OCI-LY7 (cell line): ENCODE results near the gene ILDR2. TPM values are rescaled to one million over a fixed set of nuclear protein-coding genes. Genes with fewer than 3 reads are reported as not detected.

Experiments used
- BruUV-seq: library from RNA; stranded (reverse); fragments of 400-500 nt; replicated peaks from 2 replicates; lab custom pipeline; 2021; lab: Mats Ljungman, UMichigan
- CTCF ChIA-PET: fragments of 300-600 bp; sonication (Branson Sonifier 250); formaldehyde crosslinking; loops from one replicate; lab custom pipeline; 2022; ENCODE audit warnings: antibody characterized with exemption; ENCODE audit not compliant: unreplicated experiment; lab: Charles Lee
- POLR2A ChIA-PET: fragments of 300-600 bp; sonication (Branson Sonifier 250); formaldehyde crosslinking; loops from one replicate; lab custom pipeline; 2022; ENCODE audit warnings: antibody characterized with exemption; lab: Charles Lee
- DNase-seq: peaks from one replicate; pipeline ENCODE4 v3.0.0-alpha.2; 2015; ENCODE audit warnings: low spot score
- H2AFZ ChIP-seq: fragments of 200-600 bp; sonication (generic), shearing (Covaris generic); 2 replicates; pipeline ENCODE4 v1.6.1; 2014; ENCODE audit warnings: mild to moderate bottlenecking, antibody characterized with exemption, low read length, moderate library complexity
- H3K27ac ChIP-seq: fragments of 200-600 bp; sonication (generic); 2 replicates; pipeline ENCODE4 v1.5.1; 2014; ENCODE audit warnings: mixed run types, low read depth, mild to moderate bottlenecking, moderate library complexity, low read length, inconsistent platforms; ENCODE audit not compliant: poor library complexity, severe bottlenecking
- H3K36me3 ChIP-seq: fragments of 200-600 bp; sonication (generic); 2 replicates; pipeline ENCODE4 v1.6.1; 2014; ENCODE audit warnings: mild to moderate bottlenecking, antibody characterized with exemption, low read length, moderate library complexity, mixed read lengths; ENCODE audit not compliant: insufficient read depth
- H3K4me1 ChIP-seq: fragments of 200-600 bp; sonication (generic); 2 replicates; pipeline ENCODE4 v1.5.1; 2014; ENCODE audit warnings: mild to moderate bottlenecking, low read length; ENCODE audit not compliant: insufficient read depth, poor library complexity, severe bottlenecking
- H3K4me2 ChIP-seq: fragments of 200-600 bp; sonication (generic); 2 replicates; pipeline ENCODE4 v1.6.1; 2014; ENCODE audit warnings: mild to moderate bottlenecking, low read length
- H3K4me3 ChIP-seq: fragments of 200-600 bp; sonication (generic); 2 replicates; pipeline ENCODE4 v1.5.1; 2014; ENCODE audit warnings: mild to moderate bottlenecking, low read depth, low read length; ENCODE audit not compliant: poor library complexity, severe bottlenecking
- H3K79me2 ChIP-seq: fragments of 200-600 bp; sonication (generic); 2 replicates; pipeline ENCODE4 v1.6.1; 2016; ENCODE audit warnings: low read depth, mild to moderate bottlenecking, low read length, moderate library complexity, mixed read lengths; ENCODE audit not compliant: insufficient read depth
- H3K9me2 ChIP-seq: fragments of 200-600 bp; sonication (generic); 2 replicates; pipeline ENCODE4 v1.6.1; 2016; ENCODE audit warnings: mild to moderate bottlenecking, low read length, mixed read lengths; ENCODE audit not compliant: insufficient read depth
- H3K9me3 ChIP-seq: fragments of 200-600 bp; sonication (generic); 2 replicates; pipeline ENCODE4 v1.6.1; 2014; ENCODE audit warnings: mild to moderate bottlenecking, mixed run types, low read length, mixed read lengths
- H4K20me1 ChIP-seq: fragments of 200-600 bp; sonication (generic); 2 replicates; pipeline ENCODE4 v1.6.1; 2014; ENCODE audit warnings: mild to moderate bottlenecking, antibody characterized with exemption, low read length, moderate library complexity, mixed read lengths; ENCODE audit not compliant: insufficient read depth
- EZH2phosphoT487 ChIP-seq: fragments of 200-600 bp; sonication (generic); IDR thresholded peaks from 2 replicates; pipeline ENCODE4 v1.6.1; 2018; ENCODE audit warnings: low read depth, borderline replicate concordance, mild to moderate bottlenecking, mixed run types, antibody characterized with exemption, low read length, moderate library complexity, mixed read lengths
- intact Hi-C: fragments of 100-400 bp; cut with micrococcal nuclease; formaldehyde crosslinking; loops from one replicate; pipeline ENCODE4 v1.10.0; 2022; ENCODE audit not compliant: unreplicated experiment
- total RNA-seq, 2 experiments: library from RNA; depleted of rRNA in 1 of 2; stranded (reverse); fragments of >200 nt in 1 of 2; shearing (Covaris generic) in 1 of 2; gene quantifications; 2 replicates each; pipeline ENCODE4 v1.2.3, GENCODE V29; 2014 to 2022
- TF ChIP-seq, protein P1 (sequence below): fragments of 200-600 bp; sonication (generic); conservative IDR thresholded peaks from 2 replicates; pipeline ENCODE4 v1.5.1; 2014; ENCODE audit warnings: mild to moderate bottlenecking, antibody characterized with exemption, low read length, moderate library complexity, mixed read lengths

The ILDR2 gene
- total RNA-seq, 2 experiments from 2014 or later: 3.2 to 5.3 TPM

DNA sequence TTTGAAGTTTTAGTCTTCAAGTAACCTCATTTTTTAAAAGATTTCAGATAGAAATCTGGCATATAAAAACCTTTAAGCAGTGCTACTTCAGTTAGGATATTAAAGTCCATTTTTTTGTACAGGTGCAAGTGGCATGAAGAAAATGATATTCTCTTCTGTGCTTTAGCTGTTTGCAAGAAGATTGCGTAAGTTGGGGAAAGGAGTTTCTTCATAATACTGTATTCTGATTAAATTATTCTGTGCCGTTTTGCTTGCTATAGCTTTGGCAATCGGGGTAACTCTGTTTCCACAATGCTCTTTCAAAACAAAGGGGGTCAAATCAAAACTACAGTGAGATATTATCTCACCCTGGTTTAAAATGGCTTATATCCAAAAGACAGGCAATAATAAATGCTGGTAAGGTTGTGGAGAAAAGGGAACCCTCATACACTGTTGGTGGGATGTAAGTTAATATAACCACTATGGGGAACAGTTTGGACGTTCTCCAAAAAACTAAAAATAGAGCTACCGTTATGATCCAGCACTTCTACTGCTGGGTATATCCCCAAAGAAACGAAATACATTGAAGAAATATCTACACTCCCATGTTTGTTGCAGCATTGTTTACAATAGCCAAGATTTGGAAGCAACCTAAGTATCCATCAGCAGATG, 40.9 kb upstream of the ILDR2 start:
- Histone ChIP-seq H3K4me2 (no peak overlapping the region), H4K20me1 (no peaks in the 10 kb centered on the region), H3K4me1 (no peaks in the 10 kb centered on the region), H3K9me2 (no peaks in the 10 kb centered on the region), H3K79me2 (no peaks in the 10 kb centered on the region), H3K4me3 (no peak overlapping the region), H3K36me3 (no peaks in the 10 kb centered on the region), H3K9me3 (no peaks in the 10 kb centered on the region), H3K27ac (no peak overlapping the region), H2AFZ (no peak overlapping the region)
- ChIA-PET POLR2A (no interaction called here), CTCF (no interaction called here)
- BruUV-seq: no TSS peak
- intact Hi-C loops: no loop called here
- no peak for DNase-seq
- no peak for TF ChIP-seq EZH2phosphoT487
- TF ChIP-seq, protein P1, sequence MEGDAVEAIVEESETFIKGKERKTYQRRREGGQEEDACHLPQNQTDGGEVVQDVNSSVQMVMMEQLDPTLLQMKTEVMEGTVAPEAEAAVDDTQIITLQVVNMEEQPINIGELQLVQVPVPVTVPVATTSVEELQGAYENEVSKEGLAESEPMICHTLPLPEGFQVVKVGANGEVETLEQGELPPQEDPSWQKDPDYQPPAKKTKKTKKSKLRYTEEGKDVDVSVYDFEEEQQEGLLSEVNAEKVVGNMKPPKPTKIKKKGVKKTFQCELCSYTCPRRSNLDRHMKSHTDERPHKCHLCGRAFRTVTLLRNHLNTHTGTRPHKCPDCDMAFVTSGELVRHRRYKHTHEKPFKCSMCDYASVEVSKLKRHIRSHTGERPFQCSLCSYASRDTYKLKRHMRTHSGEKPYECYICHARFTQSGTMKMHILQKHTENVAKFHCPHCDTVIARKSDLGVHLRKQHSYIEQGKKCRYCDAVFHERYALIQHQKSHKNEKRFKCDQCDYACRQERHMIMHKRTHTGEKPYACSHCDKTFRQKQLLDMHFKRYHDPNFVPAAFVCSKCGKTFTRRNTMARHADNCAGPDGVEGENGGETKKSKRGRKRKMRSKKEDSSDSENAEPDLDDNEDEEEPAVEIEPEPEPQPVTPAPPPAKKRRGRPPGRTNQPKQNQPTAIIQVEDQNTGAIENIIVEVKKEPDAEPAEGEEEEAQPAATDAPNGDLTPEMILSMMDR: no peak

DNA sequence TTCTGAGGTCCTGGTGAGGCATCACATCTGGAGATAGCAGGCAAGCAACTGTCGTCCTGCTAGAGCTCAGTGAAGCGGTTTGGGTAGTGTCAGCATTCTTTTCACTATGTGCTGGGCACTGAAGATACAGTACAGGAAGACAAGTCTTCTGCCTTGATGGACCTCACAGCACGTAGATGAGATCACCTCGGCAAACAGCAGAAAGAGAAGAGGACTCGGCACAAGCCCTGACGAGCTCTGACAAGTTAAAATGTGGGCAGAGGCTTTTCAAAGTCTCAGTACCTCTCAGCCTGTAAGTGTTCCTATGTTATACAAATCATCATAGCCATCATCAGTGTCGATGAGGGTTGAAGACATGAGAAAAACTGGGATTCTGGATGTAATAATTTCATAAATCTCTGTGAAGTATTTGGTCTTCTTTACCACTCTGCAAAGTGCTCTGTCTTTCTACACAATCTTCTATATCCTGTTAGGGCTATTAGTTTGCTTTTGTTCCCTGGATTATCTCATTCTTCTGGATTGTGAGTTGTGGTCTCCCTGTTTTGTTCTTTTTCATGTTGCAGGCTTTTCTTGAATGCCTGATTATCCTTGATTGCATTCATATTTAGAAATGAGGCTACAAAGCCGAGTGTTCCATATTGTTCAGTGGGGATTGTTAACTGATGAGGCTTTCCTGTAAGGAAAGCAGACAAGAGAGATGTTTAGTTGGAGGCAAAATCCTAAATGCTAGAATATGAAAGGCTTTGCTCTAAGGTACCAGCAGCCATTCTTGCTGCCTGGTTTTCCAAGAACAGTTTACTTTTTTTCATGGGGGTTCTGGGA, 38.0 kb upstream of the ILDR2 start:
- no peaks in the 10 kb centered on the region for H3K79me2 ChIP-seq
- no peaks in the 10 kb centered on the region for H3K9me3 ChIP-seq
- POLR2A ChIA-PET: no interaction called here
- no peaks in the 10 kb centered on the region for H3K4me1 ChIP-seq
- no peak for TF ChIP-seq EZH2phosphoT487
- TF ChIP-seq, protein P1: no peak
- H3K36me3 ChIP-seq: no peaks in the 10 kb centered on the region
- no peak overlapping the region for H2AFZ ChIP-seq
- no peak overlapping the region for H3K4me2 ChIP-seq
- H3K27ac ChIP-seq: no peak overlapping the region
- BruUV-seq: no TSS peak
- DNase-seq: no peak
- H3K9me2 ChIP-seq: no peaks in the 10 kb centered on the region
- no peaks in the 10 kb centered on the region for H4K20me1 ChIP-seq
- intact Hi-C loops: no loop called here
- CTCF ChIA-PET: interaction anchor here (0.5 to 0.6 kb wide), 2 partner anchors 46 to 1731 kb away, joined by 4 to 6 read pairs; no protein-coding TSS in a partner anchor
- H3K4me3 ChIP-seq: no peak overlapping the region

DNA sequence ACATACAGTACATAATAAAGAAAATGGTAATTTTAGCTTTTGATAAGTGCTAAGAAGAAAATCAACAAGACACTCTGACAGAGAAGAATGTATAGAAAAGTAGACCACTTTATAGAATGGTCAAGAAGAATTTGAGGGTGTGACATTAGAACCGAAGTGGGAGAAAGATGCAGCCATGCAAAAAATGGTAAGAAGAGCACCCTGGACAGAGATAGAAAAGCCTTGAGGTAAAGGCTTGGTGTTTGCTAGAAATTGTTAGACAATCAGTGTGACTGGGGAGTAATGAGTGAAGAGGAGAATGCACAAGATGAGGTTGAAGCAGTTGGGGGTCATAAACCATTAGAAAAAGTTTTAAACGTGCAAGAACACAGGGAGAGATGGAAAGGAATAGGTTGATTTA, 37.2 kb upstream of the ILDR2 start:
- Histone ChIP-seq H3K27ac (no peak overlapping the region), H3K9me3 (no peaks in the 10 kb centered on the region), H3K79me2 (no peaks in the 10 kb centered on the region), H3K9me2 (no peaks in the 10 kb centered on the region), H3K4me1 (no peaks in the 10 kb centered on the region), H3K36me3 (no peaks in the 10 kb centered on the region), H3K4me3 (no peak overlapping the region), H3K4me2 (no peak overlapping the region), H4K20me1 (no peaks in the 10 kb centered on the region), H2AFZ (no peak overlapping the region)
- intact Hi-C loops: no loop called here
- TF ChIP-seq EZH2phosphoT487: no peak
- TF ChIP-seq, protein P1: no peak
- no TSS peak for BruUV-seq
- ChIA-PET POLR2A (no interaction called here), CTCF (no interaction called here)
- no peak for DNase-seq
